MV-4-11 (cell line): Measurements from ENCODE around the gene TRAPPC5.

Experiments
- DNase-seq: peaks from one replicate; lab custom pipeline; 2025; lab: John Stamatoyannopoulos, UW

The TRAPPC5 gene

GRCh38 chr19:7680606-7681339 lies at the start of gene TRAPPC5:
Gene TRAPPC5 (plus strand): TSS chr19:7680833. CDS start chr19:7682254, 1,421 bp downstream.
- DNase-seq = peak; percentile 88

DNA sequence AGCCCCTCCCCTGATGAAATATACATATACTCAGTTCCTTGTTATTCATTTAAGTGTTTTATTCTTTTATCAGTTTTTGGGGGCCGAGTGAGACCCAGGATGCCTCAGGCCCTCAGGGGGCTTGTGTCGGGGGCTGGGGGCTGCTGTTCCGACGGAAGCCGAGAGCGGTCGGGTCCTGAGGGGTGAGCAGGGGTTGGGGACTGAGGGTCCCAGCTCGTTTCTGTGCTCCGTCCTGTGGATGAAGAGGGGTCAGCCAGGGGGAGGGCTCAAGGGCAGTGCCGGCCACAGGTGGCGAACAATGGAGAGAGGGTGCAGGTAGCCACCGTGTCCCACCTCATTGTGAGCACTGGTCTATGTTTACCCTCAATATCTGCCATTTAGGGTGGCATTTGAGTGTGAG lies 49.1 kb upstream of the TRAPPC5 start:
- DNase-seq = no peak

DNA sequence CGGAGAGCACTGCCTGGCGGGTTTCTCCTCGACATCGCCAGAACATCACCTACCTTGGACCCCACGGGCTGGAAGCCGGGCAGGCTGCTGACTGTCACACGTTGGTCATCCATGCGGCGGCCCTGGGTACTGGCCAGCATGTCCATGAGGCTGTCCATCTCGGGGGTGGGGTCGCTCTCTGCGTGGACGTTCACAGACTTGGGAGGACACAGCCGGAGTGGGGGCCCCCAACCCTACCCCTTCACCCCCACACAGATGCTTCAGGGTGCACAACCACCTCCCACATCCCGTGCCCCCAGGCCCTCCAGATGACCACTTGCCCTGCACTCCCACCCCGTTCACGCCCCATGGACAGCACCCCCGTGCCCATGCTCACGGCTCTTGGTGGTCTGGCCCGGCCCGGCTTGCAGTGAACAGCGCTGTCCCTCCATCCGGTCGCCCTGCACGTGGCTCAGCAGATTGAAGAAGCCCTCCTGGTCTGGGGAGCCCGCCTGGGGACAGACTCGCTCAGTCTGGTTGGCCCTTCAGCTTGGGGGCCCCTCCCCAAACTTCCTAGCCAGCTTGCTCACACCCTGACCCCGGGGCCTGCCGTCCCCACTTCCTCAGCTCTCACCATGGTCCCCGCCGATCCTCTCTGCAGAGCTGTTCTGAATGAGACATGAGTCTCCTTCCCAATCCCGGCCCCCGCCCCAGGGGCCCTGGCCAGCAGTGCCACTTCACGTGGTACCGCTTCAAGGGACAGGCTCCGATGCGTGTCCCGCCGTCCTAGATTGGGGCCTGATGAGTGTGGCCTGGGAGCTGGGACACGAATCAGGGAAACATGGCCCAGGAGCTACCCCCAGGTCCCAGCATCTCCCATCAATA lies 48.1 kb upstream of the TRAPPC5 start:
- no peak for DNase-seq

- DNase-seq = no peak
Observed at GRCh38 chr19:7633698-7634097, 46.9 kb upstream of the TRAPPC5 start, which contains the start of gene PCP2. Gene PCP2 (minus strand): TSS chr19:7633719. CDS start chr19:7633457, 262 bp downstream.

DNA sequence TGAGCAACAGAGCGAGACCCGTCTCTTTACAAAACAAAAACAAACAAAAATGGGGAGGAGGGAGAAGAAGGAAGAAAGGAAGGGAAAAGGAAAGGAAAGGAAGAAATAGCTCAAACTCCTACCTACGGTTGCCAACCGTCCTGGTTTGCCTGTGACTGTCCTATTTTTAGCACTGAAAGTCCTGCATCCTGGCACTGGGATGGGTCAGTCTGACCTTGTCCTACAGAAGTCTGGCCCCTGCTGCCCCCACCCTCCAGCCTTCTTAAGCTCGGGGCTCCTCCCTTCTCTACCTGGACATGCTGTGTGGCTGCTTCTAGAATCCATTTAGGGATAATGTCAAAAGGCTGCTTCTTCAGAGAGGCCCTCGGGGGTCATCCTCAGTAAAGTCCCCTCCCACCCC lies 45.0 kb upstream of the TRAPPC5 start:
- DNase-seq = no peak

DNA sequence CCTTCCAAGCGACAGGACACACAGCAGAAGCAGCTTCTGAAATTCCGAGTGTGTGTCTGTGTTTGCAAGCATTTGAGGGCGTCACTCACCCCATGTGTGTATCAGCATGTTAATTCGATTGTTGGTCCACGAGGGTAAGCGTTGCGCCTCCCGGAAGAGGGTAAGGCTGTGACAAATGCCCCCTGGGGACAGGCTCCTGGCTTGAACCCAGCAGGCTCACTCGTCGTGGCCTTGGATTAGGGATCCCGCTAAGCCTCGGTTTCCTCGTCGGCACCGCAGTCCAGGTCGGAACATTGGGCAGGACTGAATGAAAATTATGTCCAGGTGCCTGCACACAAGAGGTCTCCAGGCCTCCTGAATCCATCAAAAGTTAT lies 44.3 kb upstream of the TRAPPC5 start:
- peak; percentile 49 for DNase-seq

- DNase-seq = peak; percentile 70
Observed at GRCh38 chr19:7636691-7637373, 43.8 kb upstream of the TRAPPC5 start, which contains the start of gene STXBP2. Gene STXBP2 (plus strand): TSS chr19:7637110. CDS start chr19:7637150, 40 bp downstream.

DNA sequence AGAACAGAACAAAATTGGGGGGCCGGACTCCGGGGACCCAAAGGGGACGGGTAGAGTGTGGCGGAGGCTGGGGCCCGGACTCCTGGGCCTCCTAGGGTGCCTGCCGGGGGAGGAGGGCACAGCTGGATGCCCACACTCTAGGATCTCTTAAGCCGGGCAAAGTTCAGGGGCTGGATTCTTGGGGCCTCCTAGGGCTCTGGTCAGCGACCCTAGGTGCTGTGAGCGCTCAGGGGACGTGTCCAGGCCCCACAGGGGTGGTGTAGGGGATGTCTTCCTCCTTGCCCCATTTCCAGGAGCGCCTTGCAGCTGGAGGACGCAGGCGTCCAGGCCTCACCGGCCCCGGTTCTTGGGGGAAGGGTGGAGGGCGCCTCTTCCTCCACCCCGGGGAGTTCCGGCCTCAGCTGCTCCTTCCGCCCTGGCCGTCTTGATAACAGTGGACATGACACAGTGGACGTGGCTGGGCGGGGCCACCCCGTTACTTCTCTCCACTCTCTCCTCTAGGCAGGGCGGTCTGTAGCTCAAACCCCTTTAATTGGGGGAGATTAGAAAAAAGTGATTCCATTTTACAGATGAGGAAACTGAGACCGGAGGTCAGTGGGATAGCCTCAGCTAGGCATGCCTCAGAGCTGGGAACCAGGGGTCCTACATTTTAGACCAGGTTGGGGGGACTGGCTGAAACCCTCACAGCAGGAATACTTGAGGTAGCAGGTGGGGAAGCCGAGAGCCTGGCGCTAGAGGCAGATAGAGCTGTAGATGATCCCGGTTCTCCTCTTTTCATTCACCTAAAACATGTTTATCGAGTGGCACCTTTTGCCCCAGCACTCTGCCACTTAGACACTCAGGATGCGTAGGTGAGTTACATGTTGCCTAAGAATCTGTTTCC lies 43.0 kb upstream of the TRAPPC5 start:
- peak; percentile 35 for DNase-seq

- DNase-seq = no peak
Observed at GRCh38 chr19:7638802-7639465, 41.7 kb upstream of the TRAPPC5 start.

DNA sequence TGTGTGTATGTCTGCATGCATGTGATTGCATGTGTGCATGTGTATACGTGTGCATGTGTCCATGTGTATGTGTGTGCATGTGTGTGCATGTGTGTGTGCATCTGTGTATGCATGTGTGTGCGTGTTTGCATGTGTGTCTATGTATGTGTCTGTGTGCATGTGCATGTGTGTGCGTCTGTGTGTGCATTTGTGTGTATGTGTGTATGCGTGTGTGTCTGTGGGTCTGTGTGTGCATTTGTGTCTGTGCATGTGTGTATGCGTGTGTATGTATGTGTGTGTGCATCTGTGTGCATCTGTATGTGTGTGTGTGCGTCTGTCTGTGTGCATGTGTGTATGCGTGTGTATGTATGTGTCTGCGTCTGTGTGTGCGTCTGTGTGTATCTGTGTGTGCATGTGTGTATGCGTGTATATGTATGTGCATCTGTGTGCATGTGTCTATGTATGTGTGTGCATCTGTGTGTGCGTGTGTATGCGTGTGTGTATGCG lies 40.7 kb upstream of the TRAPPC5 start:
- no peak for DNase-seq

GRCh38 chr19:7640803-7641202 lies 39.8 kb upstream of the TRAPPC5 start:
- DNase-seq = no peak

DNA sequence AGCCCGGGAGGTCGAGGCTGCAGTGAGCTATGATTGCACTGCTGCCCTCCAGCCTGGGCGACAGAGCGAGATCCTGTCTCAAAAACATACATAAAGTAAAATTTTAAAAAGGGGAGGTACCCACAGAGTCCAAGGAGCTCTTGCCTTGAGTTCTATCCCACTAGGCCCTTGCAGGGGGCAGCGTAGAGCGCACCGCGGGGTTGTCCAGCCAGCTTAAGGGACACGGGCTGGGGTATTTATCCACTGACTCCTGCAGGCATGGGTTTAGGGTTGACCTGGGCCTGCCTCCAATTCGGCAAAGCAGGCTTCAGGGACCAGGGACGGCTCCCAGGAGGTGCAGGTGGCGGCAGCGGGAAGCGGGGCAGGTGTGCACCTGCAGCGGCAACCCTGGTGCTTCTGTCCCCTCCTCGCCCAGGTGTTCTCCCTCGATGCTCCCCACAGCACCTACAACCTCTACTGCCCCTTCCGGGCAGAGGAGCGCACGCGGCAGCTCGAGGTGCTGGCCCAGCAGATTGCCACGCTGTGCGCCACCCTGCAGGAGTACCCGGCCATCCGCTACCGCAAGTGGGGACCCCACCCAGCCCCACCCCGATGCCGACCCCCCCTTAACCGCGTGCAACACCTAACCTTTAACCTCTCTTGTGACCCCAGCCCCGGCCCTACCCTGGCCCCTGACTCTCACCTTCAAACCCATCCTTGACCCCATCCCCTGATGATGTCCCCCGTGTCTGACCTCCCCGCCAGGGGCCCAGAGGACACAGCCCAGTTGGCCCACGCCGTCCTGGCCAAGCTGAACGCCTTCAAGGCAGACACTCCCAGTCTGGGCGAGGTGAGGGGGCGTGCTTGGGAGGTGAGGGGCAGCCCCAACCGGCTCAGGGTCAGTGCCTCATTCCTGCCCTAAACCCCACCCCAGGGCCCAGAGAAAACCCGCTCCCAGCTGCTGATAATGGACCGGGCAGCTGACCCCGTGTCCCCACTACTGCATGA lies 39.0 kb upstream of the TRAPPC5 start:
- no peak for DNase-seq

DNA sequence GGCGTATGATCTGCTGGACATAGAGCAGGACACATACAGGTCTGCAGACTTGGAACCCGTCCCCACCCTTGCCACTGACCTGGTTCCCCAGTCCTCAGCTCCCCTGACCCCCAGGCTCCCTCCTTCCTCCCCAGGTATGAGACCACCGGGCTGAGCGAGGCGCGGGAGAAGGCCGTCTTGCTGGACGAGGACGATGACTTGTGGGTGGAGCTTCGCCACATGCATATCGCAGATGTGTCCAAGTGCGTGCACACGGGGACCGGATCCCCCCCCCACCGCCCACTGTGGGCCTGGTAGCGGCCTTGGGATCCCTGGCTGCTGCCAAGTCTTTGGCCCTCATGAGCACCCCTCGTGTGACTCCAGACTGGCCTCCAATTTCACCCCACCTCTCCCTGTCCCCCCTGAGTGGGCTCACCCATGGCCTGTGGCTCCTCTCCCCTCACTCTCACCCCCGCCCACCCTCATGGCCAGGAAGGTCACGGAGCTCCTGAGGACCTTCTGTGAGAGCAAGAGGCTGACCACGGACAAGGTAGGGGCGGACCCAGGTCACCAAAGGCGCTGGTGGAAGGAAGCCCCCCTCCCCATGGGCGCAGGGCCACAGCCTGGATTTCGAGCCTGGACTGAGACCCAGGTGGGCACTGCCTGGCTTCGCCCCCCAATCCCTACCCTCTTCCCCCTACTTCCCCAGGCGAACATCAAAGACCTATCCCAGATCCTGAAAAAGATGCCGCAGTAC lies 38.2 kb upstream of the TRAPPC5 start:
- no peak for DNase-seq

DNA sequence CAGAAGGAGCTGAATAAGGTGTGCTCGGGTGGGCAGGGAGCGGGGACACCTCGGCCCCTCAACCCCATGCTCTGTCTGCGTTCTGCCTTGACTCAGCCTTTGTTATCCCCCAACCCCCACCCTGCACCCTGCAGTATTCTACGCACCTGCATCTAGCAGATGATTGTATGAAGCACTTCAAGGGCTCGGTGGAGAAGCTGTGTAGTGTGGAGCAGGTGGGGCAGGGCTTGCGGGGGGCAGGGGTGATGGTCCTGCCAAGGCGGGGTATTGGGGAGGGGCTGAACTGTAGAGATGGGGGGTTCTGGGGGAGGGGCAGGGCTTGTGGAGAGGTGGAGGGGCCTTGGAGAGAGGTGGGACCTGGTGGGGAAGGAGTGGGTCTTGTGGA lies 37.6 kb upstream of the TRAPPC5 start:
- no peak for DNase-seq

DNA sequence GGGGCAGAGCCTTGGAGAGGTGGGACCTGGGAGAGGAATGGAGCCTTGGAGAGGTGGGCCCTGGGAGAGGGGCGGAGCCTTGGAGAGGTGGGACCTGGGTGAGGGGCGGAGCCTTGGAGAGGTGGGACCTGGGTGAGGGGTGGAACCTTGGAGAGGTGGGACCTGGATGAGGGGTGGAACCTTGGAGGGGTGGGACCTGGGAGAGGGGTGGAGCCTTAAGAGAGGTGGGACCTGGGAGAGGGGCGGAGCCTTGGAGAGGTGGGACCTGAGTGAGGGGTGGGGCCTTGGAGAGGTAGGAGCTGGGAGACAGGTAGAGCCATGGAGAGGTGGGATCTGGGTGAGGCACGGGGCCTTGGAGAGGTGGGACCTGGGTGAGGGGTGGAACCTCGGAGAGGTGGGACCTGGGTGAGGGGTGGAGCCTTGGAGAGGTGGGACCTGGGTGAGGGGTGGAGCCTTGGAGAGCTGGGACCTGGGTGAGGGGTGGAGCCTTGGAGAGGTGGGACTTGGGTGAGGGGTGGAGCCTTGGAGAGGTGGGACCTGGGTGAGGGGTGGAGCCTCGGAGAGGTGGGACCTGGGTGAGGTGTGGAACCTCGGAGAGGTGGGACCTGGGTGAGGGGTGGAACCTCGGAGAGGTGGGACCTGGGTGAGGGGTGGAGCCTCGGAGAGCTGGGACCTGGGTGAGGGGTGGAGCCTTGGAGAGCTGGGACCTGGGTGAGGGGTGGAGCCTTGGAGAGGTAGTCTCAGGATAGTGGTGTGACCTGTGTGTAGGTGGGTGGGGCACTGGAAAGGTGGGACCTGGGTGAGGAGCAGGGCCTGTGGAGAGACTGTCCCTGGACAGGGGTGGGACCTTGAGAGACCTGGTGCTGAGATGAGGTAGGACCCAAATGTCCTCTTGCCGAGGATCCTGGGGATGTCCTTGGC lies 36.7 kb upstream of the TRAPPC5 start:
- peak; percentile 25 for DNase-seq

DNA sequence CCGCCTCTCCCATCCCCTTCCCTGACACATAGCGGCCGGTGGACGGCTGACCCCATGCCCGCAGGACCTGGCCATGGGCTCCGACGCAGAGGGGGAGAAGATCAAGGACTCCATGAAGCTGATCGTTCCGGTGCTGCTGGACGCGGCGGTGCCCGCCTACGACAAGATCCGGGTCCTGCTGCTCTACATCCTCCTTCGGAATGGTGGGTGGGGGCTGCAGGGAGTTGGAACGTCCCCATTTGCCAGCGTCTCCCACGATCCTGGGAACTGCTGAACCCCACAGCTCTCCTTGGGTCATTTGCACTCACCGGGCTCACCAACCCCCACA lies 36.1 kb upstream of the TRAPPC5 start:
- DNase-seq = no peak

DNA sequence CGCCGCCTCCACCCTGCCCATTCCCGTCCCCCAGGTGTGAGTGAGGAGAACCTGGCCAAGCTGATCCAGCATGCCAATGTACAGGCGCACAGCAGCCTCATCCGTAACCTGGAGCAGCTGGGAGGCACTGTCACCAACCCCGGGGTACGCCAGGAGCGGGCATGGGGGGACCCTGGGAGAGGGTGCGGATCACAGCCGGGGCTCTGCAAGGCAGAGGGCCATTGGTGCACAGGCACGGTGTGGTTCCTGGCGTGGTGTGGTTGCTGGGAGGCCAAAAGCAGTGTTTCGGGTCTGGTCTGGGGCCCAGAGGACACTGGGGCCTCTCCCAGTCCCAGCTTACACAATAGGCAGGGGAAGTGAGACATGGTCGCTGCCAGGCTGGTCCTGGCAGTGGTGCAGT lies 35.5 kb upstream of the TRAPPC5 start:
- DNase-seq = peak; percentile 93
